Measurements from ENCODE around the gene STK39. TPM values are rescaled to one million over a fixed set of nuclear protein-coding genes. Genes with fewer than 3 reads are reported as not detected.
A peak's percentile ranks its signal among the peaks of the same experiment; 100 is the strongest.

STK39 gene
- total RNA-seq, 1 donor = 18.1 TPM

DNA sequence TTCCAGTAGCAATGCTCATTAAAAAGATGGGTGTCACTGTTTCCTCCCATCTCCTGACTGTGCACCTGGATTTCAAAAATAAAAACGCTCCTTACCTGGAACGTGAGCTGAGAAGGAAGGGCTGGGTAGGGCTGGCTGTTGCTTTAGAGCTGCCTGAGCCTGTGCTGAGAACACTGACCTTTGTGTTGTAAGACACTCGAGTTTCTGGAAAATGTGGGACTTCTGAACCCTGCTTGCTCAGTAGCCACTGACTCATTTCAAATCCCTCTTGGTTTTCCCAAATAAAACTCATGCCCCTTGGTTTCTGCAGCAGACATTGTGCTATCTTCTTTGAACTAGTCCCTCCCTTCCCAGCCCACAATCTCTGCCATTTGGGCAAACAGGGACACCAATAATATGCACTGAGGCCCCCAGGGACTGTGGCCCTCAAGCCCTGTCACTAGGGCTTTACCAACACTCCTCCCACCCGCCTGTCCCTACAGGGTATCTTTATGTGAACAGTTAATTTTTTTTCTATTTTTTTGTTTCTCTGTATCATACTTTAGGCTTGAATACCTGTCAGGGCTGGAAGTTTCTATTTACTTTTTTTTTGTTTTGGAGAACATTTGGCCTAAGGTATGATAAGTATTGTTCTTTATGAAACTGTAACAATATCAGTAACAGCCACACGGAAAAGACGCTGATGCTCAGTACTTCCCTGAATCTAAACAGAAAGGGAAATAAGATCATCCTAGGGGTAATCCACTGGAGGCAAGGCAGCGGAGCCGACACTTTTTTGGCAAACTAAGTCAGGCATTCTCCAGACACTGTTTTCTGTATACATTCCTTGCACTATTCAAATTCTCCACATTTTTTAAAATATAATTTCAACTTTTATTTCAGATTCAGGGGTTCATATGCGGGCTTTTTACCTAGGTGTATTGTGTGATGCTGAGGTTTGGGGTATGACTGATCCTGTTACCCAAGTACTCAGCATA lies 280.2 kb downstream of the STK39 start:
- TF ChIP-seq CTCF (IDR thresholded peaks at IDR 0.05; ENCODE audit: extremely low read depth, low read depth, low read length) = no peak
- Histone ChIP-seq H3K4me2 (ENCODE audit: insufficient read depth, low read length) (peak overlapping the region; percentile 30), H3K9me3 (ENCODE audit: low read depth, low read length) (no peaks in the 10 kb centered on the region), H2AFZ (ENCODE audit: low read length) (no peak overlapping the region), H3K4me1 (ENCODE audit: insufficient read depth, low read length) (peaks cover 13% of the 10 kb centered on the region), H3K4me3 (ENCODE audit: insufficient read depth, low read length) (no peak overlapping the region), H3K27me3 (ENCODE audit: insufficient read depth, low read length) (no peaks in the 10 kb centered on the region), H3K79me2 (ENCODE audit: insufficient read depth, low read length) (no peaks in the 10 kb centered on the region), H4K20me1 (ENCODE audit: insufficient read depth, low read length) (no peaks in the 10 kb centered on the region), H3K27ac (ENCODE audit: low read depth, low read length) (no peak overlapping the region), H3K36me3 (ENCODE audit: insufficient read depth, low read length) (peaks cover 6% of the 10 kb centered on the region)
- DNase-seq (ENCODE audit: insufficient read length, low spot score, missing footprints) = no peak

GRCh38 chr2:167965907-167966761 lies 281.3 kb downstream of the STK39 start:
- Histone ChIP-seq H3K4me1 (ENCODE audit: insufficient read depth, low read length) (peaks cover 13% of the 10 kb centered on the region), H3K27ac (ENCODE audit: low read depth, low read length) (no peak overlapping the region), H3K79me2 (ENCODE audit: insufficient read depth, low read length) (no peaks in the 10 kb centered on the region), H3K27me3 (ENCODE audit: insufficient read depth, low read length) (no peaks in the 10 kb centered on the region), H3K4me2 (ENCODE audit: insufficient read depth, low read length) (no peak overlapping the region), H4K20me1 (ENCODE audit: insufficient read depth, low read length) (no peaks in the 10 kb centered on the region), H3K36me3 (ENCODE audit: insufficient read depth, low read length) (peaks cover 6% of the 10 kb centered on the region), H3K9me3 (ENCODE audit: low read depth, low read length) (no peaks in the 10 kb centered on the region), H3K4me3 (ENCODE audit: insufficient read depth, low read length) (no peak overlapping the region), H2AFZ (ENCODE audit: low read length) (no peak overlapping the region)
- no peak for TF ChIP-seq CTCF (IDR thresholded peaks at IDR 0.05; ENCODE audit: extremely low read depth, low read depth, low read length)
- no peak for DNase-seq (ENCODE audit: insufficient read length, low spot score, missing footprints)

GRCh38 chr2:167964650-167965413 lies 282.6 kb downstream of the STK39 start:
- H4K20me1 ChIP-seq (ENCODE audit: insufficient read depth, low read length) = no peaks in the 10 kb centered on the region
- no peaks in the 10 kb centered on the region for H3K9me3 ChIP-seq (ENCODE audit: low read depth, low read length)
- DNase-seq (ENCODE audit: insufficient read length, low spot score, missing footprints) = no peak
- H3K4me2 ChIP-seq (ENCODE audit: insufficient read depth, low read length) = no peak overlapping the region
- H3K36me3 ChIP-seq (ENCODE audit: insufficient read depth, low read length) = peaks cover 6% of the 10 kb centered on the region
- H3K4me3 ChIP-seq (ENCODE audit: insufficient read depth, low read length) = no peak overlapping the region
- no peak overlapping the region for H2AFZ ChIP-seq (ENCODE audit: low read length)
- no peaks in the 10 kb centered on the region for H3K27me3 ChIP-seq (ENCODE audit: insufficient read depth, low read length)
- H3K27ac ChIP-seq (ENCODE audit: low read depth, low read length) = no peak overlapping the region
- no peaks in the 10 kb centered on the region for H3K79me2 ChIP-seq (ENCODE audit: insufficient read depth, low read length)
- H3K4me1 ChIP-seq (ENCODE audit: insufficient read depth, low read length) = peaks cover 13% of the 10 kb centered on the region
- TF ChIP-seq CTCF (IDR thresholded peaks at IDR 0.05; ENCODE audit: extremely low read depth, low read depth, low read length) = peak; percentile 45

Measured in osteoblast (primary cell).